GM19238 (cell line): ENCODE measurements around the gene INSC.
A peak's percentile ranks its signal among the peaks of the same experiment; 100 is the strongest.

Experiments used
- DNase-seq: peaks from one replicate; pipeline ENCODE4 v3.0.0; 2011; ENCODE audit warnings: low spot score; ENCODE audit not compliant: insufficient read length

The INSC gene

GRCh38 chr11:15215005-15215404 lies 100.3 kb downstream of the INSC start:
- no peak for DNase-seq

GRCh38 chr11:15216678-15217077 lies 102.0 kb downstream of the INSC start:
- DNase-seq: no peak

DNA sequence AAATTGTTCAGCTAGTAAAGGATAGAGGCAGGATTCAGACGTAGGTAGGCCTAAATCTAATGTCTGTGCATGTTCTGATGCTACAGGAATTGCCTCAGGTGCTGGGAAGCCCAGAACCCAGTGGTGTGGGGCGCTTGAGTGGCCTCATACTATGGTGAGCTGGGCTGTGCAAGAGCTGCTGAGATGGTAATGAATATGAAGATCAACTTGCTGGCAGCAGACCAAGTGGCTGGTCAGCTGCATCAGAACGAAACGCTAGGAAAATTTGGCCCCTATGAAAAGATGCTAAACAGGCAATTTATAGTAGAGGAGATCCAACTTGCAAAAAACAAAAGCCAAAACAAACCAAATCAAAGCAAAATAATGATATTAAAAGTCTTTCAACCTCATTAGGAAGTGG lies 102.7 kb downstream of the INSC start:
- DNase-seq: no peak

GRCh38 chr11:15222777-15223176 lies 108.1 kb downstream of the INSC start:
- DNase-seq: no peak

GRCh38 chr11:15223318-15223717 lies 108.6 kb downstream of the INSC start:
- no peak for DNase-seq

DNA sequence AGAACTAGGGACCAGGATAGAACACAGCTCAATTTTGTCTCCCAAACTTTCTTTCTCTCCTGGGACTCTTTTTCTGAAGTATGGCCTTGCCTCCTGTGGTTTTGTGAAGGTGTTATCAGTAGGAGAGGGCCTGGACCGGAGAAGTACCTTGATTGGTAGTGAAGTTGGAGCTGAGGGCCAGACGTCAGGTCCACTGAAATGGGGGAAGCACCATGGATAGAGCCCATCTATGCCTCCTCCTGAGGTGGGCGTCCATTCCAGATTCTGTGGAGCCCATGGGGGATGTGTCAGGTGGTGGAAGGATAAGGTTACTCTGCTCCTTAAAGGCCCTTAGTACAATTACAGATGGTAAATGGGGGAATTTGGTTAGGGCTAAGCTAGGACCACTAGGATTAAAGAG lies 109.7 kb downstream of the INSC start:
- DNase-seq: no peak

- no peak for DNase-seq
These were observed 112.3 kb downstream of the INSC start for GRCh38 chr11:15227011-15227410.

DNA sequence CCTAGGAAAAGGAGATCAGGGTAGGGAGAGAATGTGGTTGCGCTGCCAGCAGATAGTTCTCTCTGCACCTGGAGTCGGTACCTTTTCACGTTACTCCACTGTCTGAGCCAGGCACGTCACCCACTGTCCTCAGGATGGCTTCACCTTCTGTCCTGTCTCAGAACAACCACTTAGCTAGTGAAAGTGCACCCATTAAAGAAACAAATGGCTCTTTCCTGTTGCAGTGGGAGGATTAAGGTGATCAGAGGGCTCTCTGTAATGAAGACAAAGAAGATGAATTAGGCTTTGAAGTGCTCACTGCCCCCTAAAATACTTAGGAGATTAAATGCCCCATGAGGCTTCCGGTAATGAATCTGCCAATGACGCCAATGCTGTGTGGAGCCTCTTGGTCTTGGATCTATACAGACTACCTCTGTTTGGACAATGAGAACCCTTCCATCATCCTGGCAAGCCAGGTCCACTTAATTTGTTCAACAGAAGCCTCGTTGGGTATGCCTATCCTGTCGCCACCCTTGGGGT lies 113.7 kb downstream of the INSC start:
- DNase-seq: no peak

DNA sequence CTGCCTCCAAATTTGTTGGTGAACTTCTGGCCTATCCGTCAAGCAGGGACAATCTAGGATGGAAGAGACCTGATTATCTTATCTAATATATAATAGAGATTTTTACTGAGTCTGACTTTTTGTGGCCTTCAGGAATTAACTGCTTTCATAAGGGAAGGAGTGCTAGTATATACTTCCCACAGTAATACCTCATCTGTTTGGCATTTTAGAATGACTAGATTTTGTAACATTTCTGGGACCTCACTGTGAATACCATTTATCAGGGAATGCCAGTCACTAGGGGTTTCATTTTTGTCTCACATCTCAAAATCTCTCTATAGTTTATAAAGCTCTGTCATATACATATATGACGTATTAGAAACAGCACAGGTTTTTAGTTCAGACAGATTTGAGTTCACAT lies 114.3 kb downstream of the INSC start:
- no peak for DNase-seq

GRCh38 chr11:15232496-15232895 lies 117.8 kb downstream of the INSC start:
- no peak for DNase-seq

DNA sequence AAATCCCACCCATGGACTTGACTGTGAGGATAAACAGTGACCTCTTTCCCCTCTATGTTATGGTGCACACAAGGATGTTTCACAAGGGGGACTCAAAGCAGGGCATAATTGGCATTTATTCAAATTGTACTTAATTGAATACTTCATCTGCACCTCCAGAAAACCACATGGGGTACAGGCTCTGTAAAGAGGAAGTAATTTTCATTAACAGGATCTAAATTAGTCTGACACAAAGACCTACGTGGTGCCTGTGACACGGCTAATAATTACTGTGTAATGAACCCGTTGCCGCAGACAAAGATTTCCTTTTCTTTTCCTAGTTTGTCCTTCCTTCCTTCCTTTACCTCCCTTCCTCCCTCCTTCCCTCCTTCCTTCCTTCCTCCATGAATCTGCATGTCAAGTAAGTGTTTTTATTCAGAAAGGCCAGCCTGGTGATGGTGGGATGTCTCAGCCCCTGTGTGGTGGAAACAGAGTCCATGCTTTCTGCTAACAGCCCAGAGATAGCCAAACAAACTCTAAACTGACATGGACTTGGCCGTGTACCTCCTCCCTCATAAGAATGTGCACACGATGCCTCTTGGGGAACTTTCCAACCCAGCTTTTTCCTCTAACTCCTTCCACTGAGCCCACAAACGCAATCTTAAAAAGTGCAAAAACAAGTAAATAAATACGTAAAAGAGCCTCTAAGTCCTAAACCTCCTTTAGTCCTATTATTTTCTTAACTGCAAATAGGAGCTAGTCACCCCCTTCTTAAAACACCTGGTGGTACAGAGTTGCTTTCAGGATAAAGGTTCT lies 118.8 kb downstream of the INSC start:
- DNase-seq: no peak

DNA sequence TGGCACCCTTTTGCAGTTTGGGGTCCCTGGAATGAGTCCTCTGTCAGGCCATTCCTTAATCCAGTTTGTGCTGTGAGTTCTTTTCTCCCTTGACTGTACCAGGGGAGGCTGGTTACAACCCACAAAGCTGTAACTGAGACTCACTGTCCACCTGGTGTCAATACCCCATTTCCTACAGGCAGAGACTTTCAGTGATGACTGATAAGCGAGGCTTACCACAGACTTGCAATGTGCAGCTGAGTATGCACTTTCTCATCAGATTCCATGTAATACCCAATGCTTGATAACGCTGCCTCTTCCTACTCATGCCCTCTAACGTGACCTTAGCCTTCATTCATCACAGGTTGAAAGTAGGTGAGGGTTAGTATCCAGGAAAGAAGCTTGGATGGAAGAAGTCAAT lies 120.1 kb downstream of the INSC start:
- DNase-seq: no peak

DNA sequence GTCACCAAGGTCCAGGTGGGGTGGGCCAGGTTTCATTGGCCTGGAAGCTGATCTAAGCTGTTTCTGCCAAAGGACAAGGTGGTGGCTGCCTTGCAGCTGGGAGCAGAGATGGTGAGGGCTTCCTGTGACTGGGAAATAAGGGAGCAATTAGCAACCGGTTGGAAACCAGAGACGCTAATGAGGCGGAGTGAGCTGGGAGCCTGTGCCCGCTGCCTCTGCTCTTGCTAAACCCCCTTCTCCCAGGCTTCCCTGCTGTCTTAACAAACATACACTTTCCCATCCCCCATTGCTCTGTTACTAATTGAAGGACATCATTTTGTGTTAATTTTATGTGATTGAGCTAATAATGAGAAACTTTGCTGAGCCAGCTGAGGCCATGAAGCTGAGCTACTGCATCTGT lies 121.8 kb downstream of the INSC start:
- DNase-seq: no peak

- DNase-seq: no peak
These were observed 124.1 kb downstream of the INSC start for GRCh38 chr11:15238856-15239255.

- no peak for DNase-seq
These were observed 134.0 kb downstream of the INSC start for GRCh38 chr11:15248749-15249148.

DNA sequence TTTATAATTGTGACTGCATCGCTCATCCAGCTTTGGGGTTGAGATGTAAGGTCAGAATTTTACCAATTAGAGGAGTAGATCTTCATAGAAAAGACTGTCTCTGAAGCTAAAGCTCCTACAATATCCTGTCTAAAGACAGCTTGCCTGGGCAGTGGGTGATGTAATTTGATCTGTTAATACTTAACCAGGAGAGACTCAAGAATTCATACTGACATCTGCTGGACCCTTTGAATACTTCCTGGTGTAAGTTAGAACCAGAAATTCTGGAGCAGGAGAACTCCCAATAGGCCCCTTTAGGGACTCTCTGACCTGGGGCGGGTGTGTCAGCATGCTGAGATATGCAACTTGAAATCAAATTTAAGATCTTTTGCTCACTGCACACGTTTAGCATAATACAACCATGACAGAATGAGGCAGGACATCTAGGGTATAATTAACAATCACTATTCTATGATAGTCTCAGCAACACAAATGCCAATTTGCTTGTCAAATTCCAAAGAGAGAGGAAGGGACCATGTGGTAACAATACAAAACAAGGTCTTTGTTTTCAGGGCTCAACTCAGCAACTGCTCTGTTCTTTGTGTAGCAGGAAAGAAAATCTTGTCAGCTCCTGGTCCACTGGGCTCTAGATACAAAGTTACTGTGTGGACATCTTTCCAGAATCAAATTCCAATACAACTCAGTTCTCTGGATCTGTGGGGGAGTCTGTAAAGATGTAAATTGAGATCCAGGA lies 143.9 kb downstream of the INSC start:
- peak; percentile 6 for DNase-seq

- no peak for DNase-seq
These were observed 152.3 kb downstream of the INSC start for GRCh38 chr11:15266999-15267398.

DNA sequence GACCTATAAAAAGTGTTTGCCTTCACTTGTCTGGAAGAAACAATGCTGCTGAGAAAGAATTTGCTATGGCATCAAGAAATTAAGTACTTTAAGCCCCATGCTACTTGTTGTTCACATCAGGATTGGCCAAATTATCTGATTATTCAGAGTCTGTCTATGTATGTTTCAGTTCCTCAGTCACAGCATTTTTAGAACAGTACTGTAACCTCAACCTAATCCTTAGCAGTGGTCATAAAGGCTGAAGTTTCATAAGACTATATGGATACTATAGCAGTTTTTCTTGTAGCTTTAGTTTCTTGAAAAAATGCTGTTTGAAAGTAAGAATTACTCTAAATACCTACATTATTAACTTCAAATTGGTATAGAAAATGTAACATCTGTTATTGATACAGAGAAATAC lies 153.9 kb downstream of the INSC start:
- DNase-seq: no peak

GRCh38 chr11:15275141-15275540 lies 160.4 kb downstream of the INSC start:
- no peak for DNase-seq

GRCh38 chr11:15276621-15277020 lies 161.9 kb downstream of the INSC start:
- no peak for DNase-seq

DNA sequence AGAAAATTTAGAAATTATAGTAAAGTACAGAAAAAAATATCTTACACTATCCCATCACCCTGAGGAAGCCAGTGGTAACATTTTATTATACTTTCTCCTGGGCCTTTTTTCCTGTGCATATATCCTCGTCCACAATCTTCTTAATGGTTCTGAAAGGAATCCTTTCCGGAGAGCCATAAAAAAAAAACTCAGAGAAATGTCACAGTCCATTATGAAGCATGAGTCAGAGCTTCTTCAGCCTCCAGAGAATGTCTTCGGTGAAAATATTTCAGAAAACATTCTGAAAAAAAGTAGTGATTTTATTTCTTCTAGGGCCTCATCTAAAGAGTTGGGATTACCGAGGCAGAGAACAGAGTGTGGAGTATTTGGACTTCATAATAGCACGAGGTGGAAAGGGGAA lies 163.4 kb downstream of the INSC start:
- no peak for DNase-seq

GRCh38 chr11:15280393-15280792 lies 165.7 kb downstream of the INSC start:
- DNase-seq: no peak

DNA sequence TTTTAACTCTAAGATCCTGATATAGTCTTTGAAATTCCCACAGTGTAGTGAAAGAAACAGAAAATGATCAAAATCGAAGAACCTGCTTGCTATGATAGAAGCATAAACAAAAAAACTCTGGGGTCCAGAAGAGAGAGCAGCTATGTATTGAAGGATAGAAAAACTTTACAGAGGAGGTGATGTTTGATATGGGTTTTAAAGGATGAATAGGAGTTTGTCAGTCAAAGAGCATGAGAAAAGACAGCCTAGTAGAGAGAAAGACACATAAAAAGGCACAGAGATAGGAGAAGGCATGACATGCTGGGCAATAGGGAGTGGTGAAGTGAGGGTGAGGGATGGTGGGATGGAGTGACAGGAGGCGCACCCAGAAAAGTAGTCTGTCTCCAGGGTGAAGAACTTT lies 168.0 kb downstream of the INSC start:
- no peak for DNase-seq
